Activated naive CD8-positive, alpha-beta T cell treated with anti-CD3 and anti-CD28 coated beads, Interleukin-2, amount 50 U/mL, for 16 hours (primary cell): ENCODE data around the gene SLC1A7.

Experiments used
- DNase-seq: peaks from one replicate; pipeline ENCODE4 v3.0.0-alpha.2; 2020; ENCODE audit warnings: low read depth, low spot score

SLC1A7 gene

GRCh38 chr1:53062708-53063591 is 79.5 kb downstream of the SLC1A7 start:
- no peak for DNase-seq

GRCh38 chr1:53061859-53062707 is 80.4 kb downstream of the SLC1A7 start, which contains the start of gene PODN:
Gene PODN, plus strand, starts transcription at chr1:53062213. Its CDS starts 7,643 bp downstream, at chr1:53069856.
- no peak for DNase-seq

- no peak for DNase-seq
Measured at GRCh38 chr1:53061123-53061858, 81.1 kb downstream of the SLC1A7 start.

GRCh38 chr1:53060579-53060978 is 81.9 kb downstream of the SLC1A7 start:
- DNase-seq: no peak

- no peak for DNase-seq
Measured at GRCh38 chr1:53057127-53057526, 85.3 kb downstream of the SLC1A7 start.

GRCh38 chr1:53051676-53052075 is 90.8 kb downstream of the SLC1A7 start:
- no peak for DNase-seq

- DNase-seq: no peak
Measured at GRCh38 chr1:53050310-53050709, 92.1 kb downstream of the SLC1A7 start.

GRCh38 chr1:53049574-53049967 is 92.9 kb downstream of the SLC1A7 start:
- DNase-seq: no peak

- DNase-seq: no peak
Measured at GRCh38 chr1:53048960-53049573, 93.4 kb downstream of the SLC1A7 start.

- DNase-seq: no peak
Measured at GRCh38 chr1:53047737-53048736, 94.4 kb downstream of the SLC1A7 start.

GRCh38 chr1:53046930-53047329 is 95.5 kb downstream of the SLC1A7 start:
- no peak for DNase-seq

GRCh38 chr1:53044926-53045325 is 97.5 kb downstream of the SLC1A7 start:
- DNase-seq: no peak

- DNase-seq: no peak
Measured at GRCh38 chr1:53043271-53043670, 99.2 kb downstream of the SLC1A7 start.

GRCh38 chr1:53038566-53038965 is 103.9 kb downstream of the SLC1A7 start:
- DNase-seq: no peak
